ENCODE data around the gene CNTNAP5.

CNTNAP5 gene

DNA sequence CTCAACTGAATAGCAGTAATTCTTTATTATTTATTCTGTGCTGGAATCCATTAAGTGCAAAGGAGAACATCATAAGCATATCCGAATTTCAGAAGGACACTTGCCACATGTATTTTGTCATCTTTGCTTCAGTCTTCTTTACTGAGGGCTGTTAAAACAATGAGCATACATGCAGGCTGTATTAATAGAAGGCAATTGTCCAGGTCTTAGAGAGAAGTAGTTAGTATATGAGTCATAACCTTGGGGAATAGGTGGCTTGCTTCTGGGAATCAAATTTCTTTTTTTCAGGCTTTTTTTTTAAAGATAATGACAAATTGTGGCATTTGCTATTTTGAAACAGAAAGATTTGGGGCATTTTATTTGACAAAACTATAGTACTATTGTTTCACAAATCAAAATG, 773.5 kb downstream of the CNTNAP5 start:
- no peak for DNase-seq (ENCODE audit: low read depth in 2 of 2)

DNA sequence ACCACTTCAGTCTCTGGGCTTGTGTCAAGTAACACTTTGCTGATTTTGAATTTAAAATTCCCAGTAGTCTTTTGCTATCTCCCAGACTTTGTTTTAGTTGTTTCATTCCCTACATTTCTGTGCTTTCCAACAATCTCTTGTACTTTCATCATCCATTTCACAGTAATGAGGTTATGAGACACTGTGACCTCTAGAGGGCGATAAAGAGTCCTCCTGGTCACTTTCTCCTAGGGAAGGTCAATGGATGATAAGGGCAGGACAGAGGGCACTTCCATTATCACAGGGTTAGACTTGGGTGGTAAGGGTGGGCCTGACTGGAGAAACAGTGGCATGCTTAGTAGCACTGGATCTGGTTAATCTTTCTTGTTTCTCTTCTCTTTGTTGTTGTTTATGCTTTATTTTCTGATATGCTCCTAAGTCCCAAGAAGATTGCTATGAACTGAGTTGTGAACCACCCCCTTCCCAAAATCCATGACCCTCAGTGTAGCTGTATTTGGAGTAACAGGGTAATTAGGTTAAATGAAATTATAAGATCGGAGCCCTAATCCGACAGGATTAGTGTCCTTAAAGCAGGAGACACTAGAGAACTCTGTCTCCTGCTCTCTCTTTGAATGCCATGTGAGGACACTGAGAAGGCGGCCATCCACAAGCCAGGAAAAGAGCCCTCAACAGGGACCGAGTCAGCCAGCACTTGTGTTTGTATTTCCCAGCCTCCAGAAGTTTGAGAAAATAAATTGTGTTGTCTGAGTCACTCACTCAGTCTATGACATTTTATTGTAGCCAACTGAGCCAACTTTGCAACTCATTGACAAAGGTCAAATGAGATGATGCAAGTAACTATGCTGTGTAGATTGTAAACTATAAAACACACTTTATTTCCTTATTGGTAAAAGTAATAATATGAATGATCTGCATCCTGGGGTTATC, 779.2 kb downstream of the CNTNAP5 start:
- DNase-seq (ENCODE audit: low read depth in 2 of 2): no peak

DNA sequence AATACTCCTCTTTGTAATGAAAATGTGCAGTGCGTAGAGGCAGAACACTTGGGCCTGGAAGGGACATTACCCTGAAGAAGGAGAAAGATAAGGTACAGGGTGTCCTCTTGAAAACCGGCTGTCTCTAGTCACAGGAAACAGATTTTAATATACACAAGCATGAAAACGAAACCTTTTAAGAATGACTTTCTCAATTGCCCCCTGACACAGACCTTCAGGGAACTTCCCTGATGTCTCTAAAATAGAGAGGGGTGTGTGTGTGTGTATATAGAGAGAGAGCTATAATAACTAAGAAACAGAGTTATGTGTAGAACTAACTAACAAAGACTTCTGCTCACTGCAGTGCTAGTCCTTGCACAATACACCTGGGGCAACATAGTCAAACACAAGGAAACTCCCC, 780.0 kb downstream of the CNTNAP5 start:
- DNase-seq (ENCODE audit: low read depth in 2 of 2): no peak

DNA sequence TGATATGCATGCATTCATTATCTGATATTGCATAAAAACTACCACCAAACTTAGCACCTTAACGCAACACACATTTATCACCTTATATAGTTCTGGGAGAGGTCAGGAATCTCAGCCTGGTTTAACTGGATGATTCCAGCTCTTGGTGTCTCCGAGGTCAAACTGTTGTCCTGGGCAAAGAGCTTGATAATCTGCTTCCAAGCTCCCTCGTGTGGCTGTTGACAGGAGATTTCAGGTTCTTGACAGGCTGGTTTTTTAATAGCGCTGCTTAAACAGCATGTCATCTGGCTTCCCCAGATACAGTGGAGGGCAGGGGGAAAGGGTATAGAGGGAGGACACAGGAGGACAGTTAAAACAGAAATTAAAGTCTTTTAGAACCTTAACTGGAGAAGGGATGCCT, 785.0 kb downstream of the CNTNAP5 start:
- no peak for DNase-seq (ENCODE audit: low read depth in 2 of 2)

DNA sequence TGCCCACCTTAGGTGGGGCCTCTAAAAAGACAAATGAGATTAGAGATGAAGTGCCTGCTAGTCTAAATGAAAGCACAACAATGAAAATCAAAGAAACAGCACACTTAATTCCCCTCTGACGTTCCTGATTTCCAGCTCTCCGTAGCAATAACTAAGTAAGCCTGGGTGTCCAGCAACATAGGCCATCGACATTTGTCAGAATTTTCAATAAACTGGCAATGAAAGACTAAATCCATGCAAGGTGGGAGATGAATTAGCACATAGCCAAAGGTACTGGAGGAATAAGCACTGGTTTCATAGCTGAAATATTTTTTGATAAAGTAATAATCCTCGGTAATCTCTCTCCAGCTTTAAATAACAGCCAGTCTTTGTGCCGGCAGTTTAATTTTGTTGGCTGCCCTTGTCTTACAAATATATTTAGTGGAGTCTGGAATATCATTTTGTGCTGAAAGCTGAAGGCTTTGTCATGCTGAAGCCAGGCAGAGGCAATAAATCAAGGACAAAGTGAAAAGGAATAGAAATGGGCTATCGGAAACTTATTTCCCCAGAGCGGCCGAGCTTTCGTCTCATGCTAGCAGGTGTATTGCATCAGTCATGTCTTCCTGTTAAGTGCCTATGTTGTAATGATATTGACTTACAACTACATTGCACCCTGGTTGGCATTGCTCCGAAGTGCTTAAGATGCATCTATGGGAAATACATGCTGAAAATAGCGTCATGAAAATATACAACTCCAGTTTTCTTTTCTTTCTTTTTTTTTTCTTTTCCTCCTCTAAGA, 790.1 kb downstream of the CNTNAP5 start:
- no peak for DNase-seq (ENCODE audit: low read depth in 2 of 2)

DNA sequence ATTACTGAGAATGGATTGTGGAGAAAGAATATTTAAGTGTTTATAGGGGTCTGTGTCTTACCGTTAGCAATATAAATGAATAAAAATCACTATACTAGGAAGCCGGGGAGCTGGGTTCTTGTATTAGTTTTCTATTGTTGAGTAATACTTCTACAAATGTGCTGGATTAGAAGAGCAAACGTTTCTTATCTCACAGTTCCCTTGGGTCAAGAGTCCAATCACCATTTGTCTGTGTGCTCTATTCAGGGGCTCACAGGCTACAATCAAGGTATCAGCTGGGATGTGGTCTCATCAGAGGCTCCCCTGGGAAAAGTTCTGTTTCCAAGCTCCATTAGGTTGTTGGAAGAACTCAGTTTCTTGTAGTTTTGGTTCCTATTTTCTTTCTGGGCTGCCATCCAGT, 790.9 kb downstream of the CNTNAP5 start:
- no peak for DNase-seq (ENCODE audit: low read depth in 2 of 2)

DNA sequence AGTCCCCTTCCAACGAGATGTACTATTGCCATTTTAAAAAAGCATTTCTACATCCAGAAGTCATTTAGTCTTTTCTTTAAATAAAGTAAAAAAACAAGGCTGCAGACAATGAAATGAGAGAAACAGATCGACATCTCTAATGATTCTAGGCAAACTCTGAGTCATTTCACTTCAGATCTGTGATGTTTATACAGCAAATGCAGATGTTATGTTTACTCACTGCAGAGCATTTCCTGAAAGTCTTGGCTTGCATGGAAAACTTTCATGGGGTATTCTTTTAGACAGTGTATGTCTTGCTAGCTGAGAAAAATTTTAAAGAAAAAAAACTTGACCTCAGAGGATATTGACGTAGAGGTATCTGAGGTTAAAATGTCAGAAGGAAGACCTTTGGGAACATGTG, 797.4 kb downstream of the CNTNAP5 start:
- no peak for DNase-seq (ENCODE audit: low read depth in 2 of 2)

DNA sequence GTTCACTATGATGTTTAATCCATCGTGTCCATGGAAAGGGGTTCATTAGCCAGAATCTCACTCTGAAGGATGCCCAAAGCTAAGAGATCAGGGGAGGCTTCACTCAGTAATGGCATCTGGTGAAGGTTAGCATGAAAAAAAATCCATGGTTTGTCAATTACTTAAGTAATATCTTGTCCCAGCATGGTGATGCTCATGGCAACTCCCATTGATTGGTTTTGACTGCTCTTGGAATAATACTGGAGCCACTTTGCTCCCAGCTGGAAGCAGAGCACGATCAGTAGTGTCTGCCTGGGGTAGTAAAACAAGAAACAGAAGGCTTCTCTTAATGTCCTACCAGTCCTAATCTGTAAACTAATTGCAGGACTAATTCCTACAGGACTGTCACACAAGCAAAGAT, 799.4 kb downstream of the CNTNAP5 start:
- no peak for DNase-seq (ENCODE audit: low read depth in 2 of 2)

DNA sequence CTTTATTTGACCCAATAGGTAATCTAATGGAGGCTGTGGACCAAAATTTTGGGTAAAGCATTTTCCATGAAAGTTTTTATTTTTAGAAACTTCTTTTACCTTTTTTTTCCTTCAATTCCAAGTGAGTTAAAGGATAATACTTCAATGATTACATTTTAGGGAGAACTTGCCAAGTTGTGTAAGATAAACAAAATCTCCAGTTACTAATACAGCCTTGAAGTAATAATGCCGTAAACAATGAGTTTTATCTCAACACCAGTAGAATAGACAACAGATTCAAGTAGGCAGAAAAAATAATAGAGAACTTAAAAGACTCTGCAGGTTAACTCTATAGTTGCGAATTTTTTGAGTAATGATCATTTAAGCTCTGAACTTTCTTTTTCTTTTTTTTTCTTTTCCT, 807.4 kb downstream of the CNTNAP5 start:
- no peak for DNase-seq (ENCODE audit: low read depth in 2 of 2)

DNA sequence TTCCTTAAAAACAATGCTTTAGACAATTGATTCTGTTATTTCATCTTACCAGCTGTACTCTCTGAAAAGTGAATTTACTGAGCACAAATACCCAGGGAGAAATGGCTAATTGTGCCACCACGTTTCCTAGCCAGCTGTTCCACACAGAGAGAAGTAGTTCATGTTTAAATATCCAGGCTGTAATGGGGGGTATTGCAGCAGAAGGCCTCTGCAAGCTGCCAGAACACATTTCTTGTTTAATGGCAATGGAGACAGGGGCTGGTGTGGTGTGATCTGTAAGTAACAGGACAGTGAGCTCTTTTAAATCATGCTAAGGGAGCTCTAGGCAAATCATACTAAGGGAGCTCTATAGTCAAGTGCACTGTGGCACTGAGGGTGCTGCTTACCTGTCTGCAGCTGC, 809.2 kb downstream of the CNTNAP5 start:
- DNase-seq (ENCODE audit: low read depth in 2 of 2): no peak

DNA sequence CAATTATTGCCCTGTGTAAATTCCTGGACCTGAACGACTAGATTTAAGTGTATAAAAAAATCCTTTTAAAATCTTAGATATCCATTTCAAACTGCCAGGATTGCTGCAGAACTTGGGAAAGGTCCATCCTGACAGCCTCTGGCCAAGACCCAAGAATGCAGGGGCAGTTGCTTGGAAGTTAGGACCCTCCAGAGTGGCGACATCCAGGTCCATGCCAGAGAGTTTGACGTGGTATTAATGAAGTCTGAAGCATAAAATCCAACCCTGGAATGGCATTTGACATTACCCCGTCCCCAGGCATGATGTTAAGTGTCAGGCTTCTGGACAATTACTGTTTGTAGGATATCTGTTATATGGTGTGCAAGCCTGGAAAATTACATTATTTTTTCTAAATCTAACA, 810.2 kb downstream of the CNTNAP5 start:
- no peak for DNase-seq (ENCODE audit: low read depth in 2 of 2)

DNA sequence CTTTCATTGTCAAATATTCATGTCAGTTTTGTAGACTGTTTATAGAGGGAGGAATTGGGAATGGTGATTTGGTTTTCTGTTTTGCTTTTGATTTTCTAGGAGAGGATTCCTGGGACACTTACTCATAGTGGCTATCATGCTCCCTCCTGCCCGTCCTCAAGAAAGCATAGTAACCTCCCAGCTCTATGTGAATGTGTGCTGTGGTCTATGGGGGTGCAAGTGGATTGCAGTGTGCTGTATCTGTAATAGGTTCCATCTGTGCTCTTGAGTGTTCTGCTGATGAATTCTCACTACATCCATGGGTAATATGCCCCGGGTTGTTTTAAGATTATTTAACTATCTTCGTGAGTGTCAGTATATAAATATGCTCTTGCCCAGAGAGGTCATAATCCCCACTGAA, 811.3 kb downstream of the CNTNAP5 start:
- DNase-seq (ENCODE audit: low read depth in 2 of 2): no peak

DNA sequence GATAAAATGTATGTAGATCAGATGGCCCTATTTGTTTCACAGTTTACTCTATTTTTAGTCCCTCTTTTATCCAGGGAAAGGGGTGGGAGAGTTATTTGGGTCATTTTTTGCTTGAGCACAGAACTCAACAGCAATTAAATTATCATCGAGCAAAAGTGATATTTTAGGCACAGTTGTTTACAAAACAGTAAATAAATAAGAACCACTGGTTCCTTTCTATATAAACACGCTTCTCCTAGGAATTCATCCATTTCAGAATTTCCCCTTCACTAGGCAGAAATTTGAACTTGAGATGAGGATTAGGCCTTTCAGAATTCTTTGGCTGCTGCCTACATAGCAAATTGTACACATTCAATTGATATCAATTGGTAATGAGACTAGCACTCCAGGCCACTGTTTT, 812.4 kb downstream of the CNTNAP5 start:
- no peak for DNase-seq (ENCODE audit: low read depth in 2 of 2)

DNA sequence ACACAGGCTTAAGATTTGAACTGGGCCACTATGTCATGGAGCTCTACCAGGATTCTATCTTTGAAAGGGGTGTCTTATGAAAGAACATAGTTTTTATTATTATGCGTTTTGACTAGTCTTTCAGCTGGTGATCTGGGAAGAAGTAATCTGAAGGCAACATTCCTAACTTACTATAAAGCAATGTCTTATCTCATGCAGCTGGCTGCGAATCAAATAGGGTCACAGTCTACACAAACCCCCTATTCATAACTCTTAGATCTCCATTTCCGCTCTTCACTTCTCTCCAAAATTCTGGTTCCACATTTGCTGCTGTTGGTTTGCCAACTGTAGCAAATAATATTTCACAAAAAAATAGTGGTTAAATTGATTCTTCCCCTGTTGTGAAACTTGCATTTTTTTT, 813.3 kb downstream of the CNTNAP5 start:
- DNase-seq (ENCODE audit: low read depth in 2 of 2): no peak

DNA sequence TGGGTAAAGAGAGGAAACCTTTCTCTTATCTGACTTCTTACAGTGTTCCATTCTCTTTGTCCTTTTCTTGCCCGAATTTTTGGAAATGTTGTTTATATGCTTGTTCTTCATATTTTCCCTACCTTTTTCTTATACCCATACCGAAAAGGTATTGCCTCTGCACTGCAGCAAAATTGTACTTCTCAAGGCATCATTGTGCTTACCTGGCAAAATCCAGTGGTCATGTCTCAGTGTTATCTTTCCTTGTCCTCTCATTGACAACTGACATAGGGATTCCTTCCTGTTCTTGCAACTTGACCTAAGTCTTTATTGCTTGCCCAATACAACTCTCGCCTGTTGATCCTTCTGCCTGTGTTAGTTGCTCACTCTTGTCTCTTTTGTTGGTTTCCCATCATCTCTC, 842.2 kb downstream of the CNTNAP5 start:
- no peak for DNase-seq (ENCODE audit: low read depth in 2 of 2)

DNA sequence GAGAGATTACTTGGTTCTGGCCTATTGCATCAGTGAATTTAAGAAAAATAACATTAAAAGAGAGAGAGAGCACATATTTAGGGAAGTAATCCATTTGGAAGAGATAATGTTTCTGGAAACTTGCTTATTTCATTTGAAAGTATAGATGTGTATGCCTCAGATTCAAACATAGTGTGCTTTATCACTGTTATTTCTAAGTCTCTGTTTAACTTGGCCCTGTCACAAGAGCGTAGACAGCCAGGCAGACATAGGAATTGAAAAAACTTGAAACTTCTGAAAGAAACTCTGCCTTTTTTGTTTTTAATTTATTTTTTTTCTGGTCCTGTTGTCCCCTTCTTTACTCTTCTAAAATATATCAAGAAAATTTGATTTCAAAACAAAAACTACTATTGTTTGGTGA, 849.1 kb downstream of the CNTNAP5 start:
- no peak for DNase-seq (ENCODE audit: low read depth in 2 of 2)

DNA sequence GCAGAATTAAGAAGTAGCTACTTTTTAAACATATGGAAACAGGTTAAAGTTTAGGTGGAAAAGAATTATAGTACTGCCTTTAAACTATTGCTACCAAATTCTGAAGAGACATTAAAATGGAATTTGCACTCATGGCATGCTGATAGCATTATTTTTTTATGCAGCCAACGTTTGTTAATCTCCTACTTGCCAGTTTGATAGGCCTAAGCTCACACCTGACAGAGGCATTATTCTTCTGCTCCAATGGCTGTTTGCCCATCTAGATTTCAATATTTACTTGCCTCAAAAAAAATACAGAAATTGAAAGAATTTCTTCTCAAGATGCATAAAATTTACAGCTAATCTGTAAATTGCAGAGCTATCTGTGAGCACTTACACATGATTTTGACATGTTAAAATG, 849.6 kb downstream of the CNTNAP5 start:
- no peak for DNase-seq (ENCODE audit: low read depth in 2 of 2)

DNA sequence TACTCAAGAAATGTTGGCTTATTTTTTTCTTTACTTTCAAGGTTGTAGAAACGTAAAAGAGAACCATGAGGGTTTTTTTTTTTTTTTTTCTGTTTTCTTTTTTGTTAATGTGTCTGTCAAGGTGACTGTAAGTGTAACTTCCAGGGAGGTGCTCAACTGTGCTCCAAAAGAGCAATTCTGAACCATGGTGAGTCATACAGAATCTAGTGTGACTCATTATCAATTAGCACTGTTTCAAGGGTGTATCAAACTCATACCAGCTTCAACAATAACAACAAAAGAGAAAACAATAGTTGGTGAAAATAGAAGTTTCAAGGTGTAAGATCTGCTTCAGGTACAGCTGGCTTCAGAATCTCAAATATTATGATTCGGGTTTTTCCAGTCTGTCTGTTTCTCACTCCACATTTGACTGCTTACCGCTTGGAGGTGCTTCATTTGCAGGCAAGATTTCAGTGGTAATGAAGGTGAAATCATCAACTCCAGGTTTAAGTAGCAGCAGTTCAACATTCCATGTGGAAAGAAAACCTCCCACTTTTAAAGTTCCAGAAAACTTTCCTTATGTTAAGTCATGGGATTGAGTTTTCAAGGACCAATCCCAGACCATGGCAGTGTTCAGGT, 850.6 kb downstream of the CNTNAP5 start:
- no peak for DNase-seq (ENCODE audit: low read depth in 2 of 2)

DNA sequence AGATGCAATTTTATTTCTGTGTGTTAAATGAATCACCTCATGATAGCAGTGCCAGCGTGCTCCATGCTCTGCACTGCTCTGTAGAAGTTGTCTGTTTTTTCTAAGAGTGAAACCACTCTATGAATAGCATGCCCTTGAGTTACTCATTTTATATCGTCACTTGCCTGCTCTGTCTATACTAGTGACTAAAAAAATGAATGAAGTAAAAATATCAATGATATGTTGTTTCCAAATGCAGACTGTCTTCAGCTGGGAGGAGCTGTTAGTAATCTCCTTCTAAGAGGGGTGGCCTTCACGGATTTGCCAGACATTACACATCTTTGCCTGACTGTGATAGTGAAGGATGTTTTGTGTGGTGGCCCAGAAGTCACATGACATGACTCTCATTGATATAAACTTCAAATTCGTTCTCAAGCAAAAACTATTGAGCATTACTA, 852.1 kb downstream of the CNTNAP5 start:
- no peak for DNase-seq (ENCODE audit: low read depth in 2 of 2)

DNA sequence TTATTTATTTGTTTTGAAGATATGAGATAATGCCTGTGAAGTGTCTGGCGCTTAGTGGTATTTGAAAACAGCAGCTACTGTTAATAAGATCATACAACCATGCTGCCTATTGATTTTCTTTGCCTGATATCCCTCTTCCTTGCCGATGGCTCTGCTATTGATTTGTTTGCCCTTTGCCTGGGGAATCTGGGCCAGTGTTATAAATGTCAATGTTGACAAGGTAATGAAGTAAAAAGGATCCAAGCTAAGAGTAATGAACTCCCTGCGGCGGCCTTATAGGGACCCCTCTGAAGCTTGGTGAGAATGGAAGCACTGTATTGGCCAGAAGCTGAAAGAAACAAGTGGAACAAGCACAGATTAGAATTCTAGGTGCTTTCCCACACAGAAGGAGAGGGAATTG, 854.6 kb downstream of the CNTNAP5 start:
- DNase-seq (ENCODE audit: low read depth in 2 of 2): no peak

DNA sequence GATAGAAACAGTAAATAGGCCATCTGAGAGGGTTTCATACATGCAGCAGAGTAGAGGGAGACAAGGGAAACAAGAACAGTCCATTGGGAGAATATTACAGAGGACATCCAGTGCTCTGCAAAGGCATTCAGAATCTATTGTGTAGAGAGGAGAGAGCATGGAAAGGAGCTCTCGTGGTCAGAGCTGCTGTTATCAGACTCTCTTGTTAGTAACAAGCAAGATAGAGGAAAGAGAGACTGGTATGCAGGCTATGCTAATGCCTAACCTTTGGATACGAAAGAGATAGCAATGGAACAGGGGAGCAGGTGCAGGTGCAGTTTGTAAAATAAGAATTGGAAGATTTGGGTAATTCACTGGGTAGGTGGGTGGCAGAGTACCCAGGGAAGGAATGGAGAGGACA, 855.9 kb downstream of the CNTNAP5 start:
- DNase-seq (ENCODE audit: low read depth in 2 of 2): no peak

DNA sequence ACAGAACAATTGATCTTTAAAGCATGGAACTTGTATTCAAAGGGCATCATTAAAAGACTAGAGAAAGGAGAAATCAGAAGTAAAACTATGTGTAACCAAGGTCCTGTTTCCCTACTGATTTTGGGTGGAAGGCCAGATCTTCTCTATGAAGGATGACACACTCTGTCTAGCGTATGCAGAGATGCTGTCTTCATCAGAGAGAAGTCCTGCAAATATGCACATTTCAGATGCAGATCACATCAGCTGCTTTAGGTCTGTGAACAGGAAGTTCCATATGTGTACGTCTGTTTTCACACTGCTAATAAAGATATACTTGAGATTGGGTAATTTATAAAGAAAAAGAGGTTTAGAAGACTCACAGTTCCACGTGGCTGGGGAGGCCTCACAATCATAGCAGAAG, 857.3 kb downstream of the CNTNAP5 start:
- DNase-seq (ENCODE audit: low read depth in 2 of 2): no peak

DNA sequence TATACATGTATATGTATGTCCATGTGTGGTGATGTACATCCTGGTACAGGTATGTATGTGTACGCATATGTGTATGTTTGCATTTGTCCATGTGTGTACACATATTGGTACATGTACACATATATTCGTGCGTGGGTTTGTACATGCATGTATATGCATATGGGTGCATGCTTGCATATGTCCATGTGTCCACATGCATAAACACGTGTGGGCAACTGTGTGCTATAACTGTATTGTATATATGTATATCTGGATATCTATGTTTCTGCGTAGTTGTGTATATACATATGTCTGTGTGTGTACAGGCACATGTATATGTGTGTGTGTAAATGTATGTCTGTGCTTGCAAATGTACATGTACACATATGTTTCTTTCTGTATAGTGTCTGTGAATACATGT, 858.5 kb downstream of the CNTNAP5 start:
- no peak for DNase-seq (ENCODE audit: low read depth in 2 of 2)

Measured in stimulated activated CD8-positive, alpha-beta memory T cell treated with anti-CD3 and anti-CD28 coated beads, Interleukin-15, amount 100 ng/mL, for 48 hours (primary cell).